Measurements from ENCODE around the gene PORCN.
A peak's percentile ranks its signal among the peaks of the same experiment; 100 is the strongest.
"Not testable (repeated sequence)": the region's sequence is repeated elsewhere in the genome, so short reads cannot be mapped to it uniquely, and the experiment has no call there.

The PORCN gene

DNA sequence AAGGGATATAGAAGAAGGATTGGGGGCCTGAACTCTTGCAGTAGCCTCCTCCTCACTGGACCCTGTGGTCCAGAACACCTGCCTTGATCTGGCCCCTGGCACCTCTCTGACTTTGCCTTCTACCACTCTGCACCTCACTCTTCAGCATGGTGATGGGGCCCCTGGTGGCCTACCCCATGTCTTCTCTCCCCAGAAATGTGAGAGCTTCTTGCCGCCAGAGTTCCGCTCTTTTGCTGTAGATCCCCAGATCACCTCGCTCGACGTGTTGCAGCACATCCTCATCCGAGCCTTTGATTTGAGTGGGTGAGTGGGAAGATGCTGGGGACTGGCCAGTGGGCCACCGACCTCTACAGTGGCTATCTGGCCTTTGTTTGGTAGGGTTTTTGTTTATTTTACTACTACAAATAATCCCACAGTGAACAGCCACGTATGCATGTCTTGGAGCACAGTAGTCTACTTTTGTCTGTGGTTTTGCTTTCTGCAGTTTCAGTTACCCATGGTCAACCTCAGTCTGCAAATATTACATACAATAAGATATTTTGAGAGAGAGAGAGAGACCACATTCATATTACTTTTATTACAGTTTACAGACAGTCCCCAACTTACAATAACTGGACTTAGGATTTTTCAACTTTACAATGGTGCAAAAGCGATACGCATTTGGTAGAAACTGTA, 32.5 kb downstream of the PORCN start:
- no peak for DNase-seq (ENCODE audit: low read depth)

DNA sequence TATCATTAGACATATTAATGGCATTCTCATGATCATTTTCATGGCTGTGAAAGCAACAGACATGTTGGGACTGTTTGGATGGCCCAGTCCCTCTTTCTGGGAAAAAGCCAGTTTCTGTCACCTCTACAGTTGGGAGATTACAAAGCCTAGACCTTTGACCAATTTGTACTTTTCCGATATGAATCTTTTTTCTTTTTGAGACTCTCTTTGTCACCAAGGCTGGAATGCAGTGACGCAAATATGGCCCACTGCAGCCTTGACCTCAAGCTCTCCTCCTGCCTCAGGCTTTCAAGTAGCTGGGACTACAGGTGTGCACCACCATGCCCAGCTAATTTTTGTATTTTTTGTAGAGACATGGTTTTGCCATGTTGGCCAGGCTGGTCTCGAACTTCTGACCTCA, 40.1 kb downstream of the PORCN start:
- no peak for DNase-seq (ENCODE audit: low read depth)

- DNase-seq (ENCODE audit: low read depth): not testable (repeated sequence)
Measured at GRCh38 chrX:48555731-48556325, 47.0 kb downstream of the PORCN start.

GRCh38 chrX:48558271-48558670, 49.5 kb downstream of the PORCN start:
- peak; percentile 28 for DNase-seq (ENCODE audit: low read depth)

GRCh38 chrX:48559636-48560035, 50.8 kb downstream of the PORCN start:
- DNase-seq (ENCODE audit: low read depth): no peak

GRCh38 chrX:48560056-48560455, 51.3 kb downstream of the PORCN start:
- DNase-seq (ENCODE audit: low read depth): no peak

DNA sequence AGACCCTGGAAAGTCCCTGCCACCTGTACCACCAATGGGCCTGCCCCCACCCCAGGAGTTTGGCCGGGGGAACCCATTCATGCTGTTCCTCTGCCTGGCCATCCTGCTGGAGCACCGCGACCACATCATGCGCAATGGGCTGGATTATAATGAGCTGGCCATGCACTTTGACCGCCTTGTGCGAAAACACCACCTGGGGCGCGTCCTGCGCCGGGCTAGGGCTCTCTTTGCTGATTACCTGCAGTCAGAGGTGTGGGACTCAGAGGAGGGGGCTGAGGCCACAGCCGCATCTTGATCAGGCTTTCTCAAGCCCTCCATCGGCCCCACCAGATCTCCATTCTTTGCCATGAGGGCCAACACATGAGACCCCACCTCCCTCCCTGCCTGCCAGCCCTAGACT, 51.9 kb downstream of the PORCN start:
- no peak for DNase-seq (ENCODE audit: low read depth)

DNA sequence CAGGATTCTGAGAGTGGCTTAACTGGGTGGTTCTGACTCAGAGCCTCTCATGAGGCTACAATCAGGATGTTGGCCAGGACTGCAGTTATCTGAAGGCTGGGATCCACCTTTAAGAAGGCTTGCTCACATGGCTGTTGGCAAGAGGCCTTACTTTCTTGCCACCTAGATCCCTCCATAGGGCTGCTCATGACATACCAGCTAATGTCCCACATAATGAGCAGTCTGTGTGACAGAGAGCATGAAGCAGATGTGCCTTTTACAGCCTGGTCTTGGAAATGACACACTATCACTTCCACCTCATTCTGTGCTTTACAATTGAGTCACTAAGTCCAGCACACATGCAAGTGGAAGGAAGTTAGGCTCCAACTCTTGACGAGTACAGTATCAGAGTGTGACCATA, 61.2 kb downstream of the PORCN start:
- peak; percentile 29 for DNase-seq (ENCODE audit: low read depth)
